Body of pancreas (tissue), 4 donors: ENCODE results near the gene CSGALNACT2. TPM values are rescaled to one million over a fixed set of nuclear protein-coding genes. Genes with fewer than 3 reads are reported as not detected.

Source experiments
- ATAC-seq: fragments of 150-250 bp; one replicate; pipeline ENCODE4 v1.9.1; 2016
- DNase-seq, 4 donors: peaks; one replicate each; pipeline ENCODE4 v3.0.0-alpha.2; 2019
- H3K27ac ChIP-seq, 4 donors: fragments of 200-600 bp; sonication (generic); 1 replicate in 3 of 4; 2 replicates in 1 of 4; pipeline versions ENCODE4 v1.5.1 to v1.6.1; 2016 to 2019; ENCODE audit warnings: mild to moderate bottlenecking in 1 of 4, mixed read lengths in 1 of 4, moderate library complexity in 1 of 4
- H3K27me3 ChIP-seq, 2 donors: fragments of 200-600 bp; sonication (generic); one replicate each; pipeline ENCODE4 v1.6.0; 2016; ENCODE audit warnings: mild to moderate bottlenecking in 1 of 2
- H3K36me3 ChIP-seq, 2 donors: fragments of 200-600 bp; sonication (generic); replicated peaks in 1 of 2; 2 replicates each; pipeline ENCODE4 v1.5.1; 2016; ENCODE audit warnings: low read depth in 2 of 2; ENCODE audit not compliant: insufficient read depth in 1 of 2
- H3K4me1 ChIP-seq: fragments of 200-600 bp; sonication (generic); one replicate; pipeline ENCODE4 v1.6.0; 2016
- H3K4me3 ChIP-seq, 2 donors: fragments of 200-600 bp; sonication (generic); 1 replicate in 1 of 2; 2 replicates in 1 of 2; pipeline ENCODE4 v1.5.1; 2016 to 2019
- H3K9me3 ChIP-seq, 3 donors: fragments of 200-600 bp; sonication (generic); 1 replicate in 2 of 3; 2 replicates in 1 of 3; pipeline ENCODE4 v1.5.1; 2016
- POLR2A ChIP-seq, 3 donors: fragments of 450-650 bp; IDR thresholded peaks; one replicate each; pipeline ENCODE4 v1.6.1; 2016; ENCODE audit warnings: antibody characterized with exemption in 3 of 3, mild to moderate bottlenecking in 2 of 3
- WGBS, 2 donors: methylation state at CpG; one replicate each; pipeline ENCODE4 v1.1.5; 2017; 5-methylcytosine and 5-hydroxymethylcytosine counted together
- intact Hi-C: fragments of 100-400 bp; cut with DNase I; formaldehyde crosslinking; loops from one replicate; pipeline ENCODE4 v1.15.1; 2023
- total RNA-seq, 2 donors: library from RNA; depleted of rRNA; stranded (reverse); fragments of >200 nt; gene quantifications; one replicate each; pipeline ENCODE4 v1.1.0, GENCODE V29; 2016
- TF ChIP-seq, protein P1 (sequence below), 7 experiments: fragments of 450-650 bp in 4 of 7; fragments of 200-600 bp in 3 of 7; sonication (generic) in 3 of 7; IDR thresholded peaks; one replicate each; pipeline ENCODE4 v1.5.1; 2016 to 2019; ENCODE audit warnings: antibody characterized with exemption in 7 of 7

The CSGALNACT2 gene
- total RNA-seq, 2 donors from 2014 or later = 6.9 to 9.6 TPM

DNA sequence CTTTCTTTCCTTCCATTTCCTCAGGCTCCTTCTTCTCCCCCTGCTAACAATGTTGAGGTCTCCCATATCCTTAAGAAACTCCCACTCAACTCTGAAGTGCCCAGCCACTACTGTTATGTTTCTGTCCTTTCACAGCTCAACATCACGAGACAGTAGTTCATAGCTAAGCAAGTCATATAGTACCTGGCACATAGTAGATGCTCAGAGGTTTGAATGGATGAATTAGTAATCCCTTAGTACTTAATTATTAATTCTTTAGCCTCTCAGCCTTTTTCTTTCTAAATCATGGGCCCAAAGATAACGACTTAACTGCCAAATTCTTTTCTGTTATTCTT lies 22.6 kb downstream of the CSGALNACT2 start:
- Histone ChIP-seq H3K27me3 (no peaks in the 10 kb centered on the region), H3K9me3 (no peaks in the 10 kb centered on the region), H3K36me3 (no peaks in the 10 kb centered on the region), H3K4me1 (no peaks in the 10 kb centered on the region), H3K27ac (no peak overlapping the region), H3K4me3 (no peak overlapping the region)
- WGBS, 2 donors = 81 to 82% methylated on average over 2 of the region's 2 CpGs
- intact Hi-C loops = no loop called here
- ATAC-seq (no peak), DNase-seq (no peak)
- TF ChIP-seq, protein P1, sequence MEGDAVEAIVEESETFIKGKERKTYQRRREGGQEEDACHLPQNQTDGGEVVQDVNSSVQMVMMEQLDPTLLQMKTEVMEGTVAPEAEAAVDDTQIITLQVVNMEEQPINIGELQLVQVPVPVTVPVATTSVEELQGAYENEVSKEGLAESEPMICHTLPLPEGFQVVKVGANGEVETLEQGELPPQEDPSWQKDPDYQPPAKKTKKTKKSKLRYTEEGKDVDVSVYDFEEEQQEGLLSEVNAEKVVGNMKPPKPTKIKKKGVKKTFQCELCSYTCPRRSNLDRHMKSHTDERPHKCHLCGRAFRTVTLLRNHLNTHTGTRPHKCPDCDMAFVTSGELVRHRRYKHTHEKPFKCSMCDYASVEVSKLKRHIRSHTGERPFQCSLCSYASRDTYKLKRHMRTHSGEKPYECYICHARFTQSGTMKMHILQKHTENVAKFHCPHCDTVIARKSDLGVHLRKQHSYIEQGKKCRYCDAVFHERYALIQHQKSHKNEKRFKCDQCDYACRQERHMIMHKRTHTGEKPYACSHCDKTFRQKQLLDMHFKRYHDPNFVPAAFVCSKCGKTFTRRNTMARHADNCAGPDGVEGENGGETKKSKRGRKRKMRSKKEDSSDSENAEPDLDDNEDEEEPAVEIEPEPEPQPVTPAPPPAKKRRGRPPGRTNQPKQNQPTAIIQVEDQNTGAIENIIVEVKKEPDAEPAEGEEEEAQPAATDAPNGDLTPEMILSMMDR (IDR thresholded peaks at IDR 0.05) = no peak
- no peak for TF ChIP-seq POLR2A (IDR thresholded peaks at IDR 0.05)

GRCh38 chr10:43162604-43163003 lies 24.4 kb downstream of the CSGALNACT2 start:
- Histone ChIP-seq H3K9me3 (no peaks in the 10 kb centered on the region), H3K27me3 (no peaks in the 10 kb centered on the region), H3K36me3 (no peaks in the 10 kb centered on the region), H3K4me3 (no peak overlapping the region), H3K27ac (no peak overlapping the region), H3K4me1 (no peaks in the 10 kb centered on the region)
- no peak for DNase-seq
- TF ChIP-seq, protein P1 (IDR thresholded peaks at IDR 0.05) = no peak
- TF ChIP-seq POLR2A (IDR thresholded peaks at IDR 0.05) = no peak
- intact Hi-C loops = no loop called here
- no peak for ATAC-seq
- 88% methylated on average over 1 of the region's 1 CpG for WGBS, 2 donors

- Histone ChIP-seq H3K4me1 (no peaks in the 10 kb centered on the region), H3K36me3 (no peaks in the 10 kb centered on the region), H3K27ac (peak overlapping the region in 1 of 4 donors; percentile 61), H3K9me3 (no peaks in the 10 kb centered on the region), H3K4me3 (no peak overlapping the region), H3K27me3 (no peaks in the 10 kb centered on the region)
- WGBS, 2 donors = 51 to 63% methylated on average over 6 of the region's 6 CpGs
- DNase-seq (no peak), ATAC-seq (no peak)
- intact Hi-C loops = no loop called here
- TF ChIP-seq, protein P1 (IDR thresholded peaks at IDR 0.05) = no peak
Measured at GRCh38 chr10:43166207-43166879, 28.1 kb downstream of the CSGALNACT2 start.

DNA sequence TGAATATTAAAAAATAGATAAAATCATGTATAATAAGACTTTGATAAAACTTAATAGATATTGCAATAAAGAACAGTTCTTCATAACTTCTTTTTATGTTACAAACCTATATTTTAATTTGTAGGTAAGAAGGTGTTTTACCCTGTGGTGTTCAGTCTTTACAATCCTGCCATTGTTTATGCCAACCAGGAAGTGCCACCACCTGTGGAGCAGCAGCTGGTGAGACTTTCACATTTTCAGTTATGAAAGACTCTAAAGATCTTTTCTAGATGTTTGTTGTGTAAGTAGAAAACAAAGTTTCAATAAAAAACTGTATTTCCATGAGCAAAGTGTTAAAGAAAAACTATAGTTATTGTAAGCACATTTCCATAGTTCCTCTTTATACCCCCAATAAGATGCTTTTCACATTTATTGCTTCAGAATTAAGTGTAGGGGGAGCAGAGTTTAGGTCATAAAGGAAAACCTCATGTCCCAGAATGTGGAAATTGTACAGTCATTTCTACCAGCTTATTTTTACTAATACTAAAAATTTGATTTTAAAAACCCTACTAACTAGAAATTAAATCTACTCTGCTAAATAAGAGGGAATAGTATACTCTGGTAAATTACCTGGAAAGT lies 28.7 kb downstream of the CSGALNACT2 start:
- no peak overlapping the region for H3K4me3 ChIP-seq
- peak overlapping the region in 1 of 4 donors; percentile 61 for H3K27ac ChIP-seq
- H3K36me3 ChIP-seq = no peaks in the 10 kb centered on the region
- no peaks in the 10 kb centered on the region for H3K9me3 ChIP-seq
- H3K4me1 ChIP-seq = no peaks in the 10 kb centered on the region
- no peaks in the 10 kb centered on the region for H3K27me3 ChIP-seq
- ATAC-seq (no peak), DNase-seq (peak in 1 of 4 donors; percentile 9)
- TF ChIP-seq, protein P1 (IDR thresholded peaks at IDR 0.05) = no peak
- no peak for TF ChIP-seq POLR2A (IDR thresholded peaks at IDR 0.05)
- intact Hi-C loops = no loop called here

- H3K27ac ChIP-seq = peak overlapping the region in 1 of 4 donors; percentile 61
- no peak for ATAC-seq
Measured at GRCh38 chr10:43167498-43167889, 29.2 kb downstream of the CSGALNACT2 start.

More at GRCh38 chr10:43167498-43167889, 29.2 kb downstream of the CSGALNACT2 start:
- WGBS, 2 donors = 50 to 90% methylated on average over 2 of the region's 2 CpGs
- no peak overlapping the region for H3K4me3 ChIP-seq
- H3K36me3 ChIP-seq = no peaks in the 10 kb centered on the region
- no peaks in the 10 kb centered on the region for H3K27me3 ChIP-seq
- intact Hi-C loops = no loop called here
- no peak for DNase-seq
- no peak for TF ChIP-seq POLR2A (IDR thresholded peaks at IDR 0.05)
- TF ChIP-seq, protein P1 (IDR thresholded peaks at IDR 0.05) = no peak
- H3K9me3 ChIP-seq = no peaks in the 10 kb centered on the region
- H3K4me1 ChIP-seq = no peaks in the 10 kb centered on the region
